Measurements from ENCODE around the gene TIMM13. TPM values are rescaled to one million over a fixed set of nuclear protein-coding genes. Genes with fewer than 3 reads are reported as not detected.

Gene TIMM13
- polyA plus RNA-seq, 2 of the 4 experiments (the other 2 are of a cell fraction), result 24.7 to 81.2 TPM

DNA sequence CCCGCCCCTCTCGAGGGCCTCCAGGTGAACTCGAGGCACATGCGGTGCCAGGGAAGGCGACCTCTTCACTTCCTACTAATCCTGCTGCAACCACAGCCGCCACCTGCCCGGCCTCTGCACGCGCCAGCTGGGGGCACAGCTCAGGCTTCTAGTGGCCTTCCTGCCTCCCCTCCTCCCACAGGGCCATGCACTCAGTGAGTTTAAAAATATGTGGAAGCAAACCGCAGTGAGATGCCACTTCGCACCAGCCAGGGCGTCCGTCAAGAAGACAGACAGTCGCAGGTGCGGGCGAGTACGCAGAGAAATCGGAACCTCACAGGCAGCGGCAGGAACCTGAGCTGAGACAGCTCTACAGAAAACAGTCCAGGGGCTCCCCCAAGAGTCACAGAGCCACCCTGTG, 19.0 kb upstream of the TIMM13 start:
- POLR2A ChIA-PET, result no interaction called here
- TF ChIP-seq, protein P1, sequence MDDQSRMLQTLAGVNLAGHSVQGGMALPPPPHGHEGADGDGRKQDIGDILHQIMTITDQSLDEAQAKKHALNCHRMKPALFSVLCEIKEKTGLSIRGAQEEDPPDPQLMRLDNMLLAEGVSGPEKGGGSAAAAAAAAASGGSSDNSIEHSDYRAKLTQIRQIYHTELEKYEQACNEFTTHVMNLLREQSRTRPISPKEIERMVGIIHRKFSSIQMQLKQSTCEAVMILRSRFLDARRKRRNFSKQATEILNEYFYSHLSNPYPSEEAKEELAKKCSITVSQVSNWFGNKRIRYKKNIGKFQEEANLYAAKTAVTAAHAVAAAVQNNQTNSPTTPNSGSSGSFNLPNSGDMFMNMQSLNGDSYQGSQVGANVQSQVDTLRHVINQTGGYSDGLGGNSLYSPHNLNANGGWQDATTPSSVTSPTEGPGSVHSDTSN (IDR thresholded peaks at IDR 0.05), result no peak
- TF ChIP-seq, protein P2, sequence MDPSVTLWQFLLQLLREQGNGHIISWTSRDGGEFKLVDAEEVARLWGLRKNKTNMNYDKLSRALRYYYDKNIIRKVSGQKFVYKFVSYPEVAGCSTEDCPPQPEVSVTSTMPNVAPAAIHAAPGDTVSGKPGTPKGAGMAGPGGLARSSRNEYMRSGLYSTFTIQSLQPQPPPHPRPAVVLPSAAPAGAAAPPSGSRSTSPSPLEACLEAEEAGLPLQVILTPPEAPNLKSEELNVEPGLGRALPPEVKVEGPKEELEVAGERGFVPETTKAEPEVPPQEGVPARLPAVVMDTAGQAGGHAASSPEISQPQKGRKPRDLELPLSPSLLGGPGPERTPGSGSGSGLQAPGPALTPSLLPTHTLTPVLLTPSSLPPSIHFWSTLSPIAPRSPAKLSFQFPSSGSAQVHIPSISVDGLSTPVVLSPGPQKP (IDR thresholded peaks at IDR 0.05; ENCODE audit: low read depth, low read length), result no peak
- TF ChIP-seq POLR2A (IDR thresholded peaks at IDR 0.05; ENCODE audit: low read length) (no peak), NPAS2 (CRISPR knock-in tag; IDR thresholded peaks at IDR 0.05; ENCODE audit: borderline replicate concordance) (no peak), CBX2 (IDR thresholded peaks at IDR 0.05; ENCODE audit: borderline replicate concordance, low read depth) (no peak), RARB (CRISPR knock-in tag; IDR thresholded peaks at IDR 0.05) (no peak), PHF8 (IDR thresholded peaks at IDR 0.05; ENCODE audit: borderline replicate concordance, low read depth) (no peak), ZFP36 (IDR thresholded peaks at IDR 0.05; ENCODE audit: borderline replicate concordance, partially characterized antibody) (no peak), HOXB13 (CRISPR knock-in tag; IDR thresholded peaks at IDR 0.05; ENCODE audit: low read depth) (no peak), SREBF2 (IDR thresholded peaks at IDR 0.05) (no peak), EHF (CRISPR knock-in tag; IDR thresholded peaks at IDR 0.05) (no peak), POLR2AphosphoS2 (conservative IDR thresholded peaks at IDR 0.05; ENCODE audit: low read length) (no peak), HOXA7 (CRISPR knock-in tag; IDR thresholded peaks at IDR 0.05) (no peak)
- TF ChIP-seq, protein P3, sequence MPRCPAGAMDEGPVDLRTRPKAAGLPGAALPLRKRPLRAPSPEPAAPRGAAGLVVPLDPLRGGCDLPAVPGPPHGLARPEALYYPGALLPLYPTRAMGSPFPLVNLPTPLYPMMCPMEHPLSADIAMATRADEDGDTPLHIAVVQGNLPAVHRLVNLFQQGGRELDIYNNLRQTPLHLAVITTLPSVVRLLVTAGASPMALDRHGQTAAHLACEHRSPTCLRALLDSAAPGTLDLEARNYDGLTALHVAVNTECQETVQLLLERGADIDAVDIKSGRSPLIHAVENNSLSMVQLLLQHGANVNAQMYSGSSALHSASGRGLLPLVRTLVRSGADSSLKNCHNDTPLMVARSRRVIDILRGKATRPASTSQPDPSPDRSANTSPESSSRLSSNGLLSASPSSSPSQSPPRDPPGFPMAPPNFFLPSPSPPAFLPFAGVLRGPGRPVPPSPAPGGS (IDR thresholded peaks at IDR 0.05), result no peak
- TF ChIP-seq, protein P4, sequence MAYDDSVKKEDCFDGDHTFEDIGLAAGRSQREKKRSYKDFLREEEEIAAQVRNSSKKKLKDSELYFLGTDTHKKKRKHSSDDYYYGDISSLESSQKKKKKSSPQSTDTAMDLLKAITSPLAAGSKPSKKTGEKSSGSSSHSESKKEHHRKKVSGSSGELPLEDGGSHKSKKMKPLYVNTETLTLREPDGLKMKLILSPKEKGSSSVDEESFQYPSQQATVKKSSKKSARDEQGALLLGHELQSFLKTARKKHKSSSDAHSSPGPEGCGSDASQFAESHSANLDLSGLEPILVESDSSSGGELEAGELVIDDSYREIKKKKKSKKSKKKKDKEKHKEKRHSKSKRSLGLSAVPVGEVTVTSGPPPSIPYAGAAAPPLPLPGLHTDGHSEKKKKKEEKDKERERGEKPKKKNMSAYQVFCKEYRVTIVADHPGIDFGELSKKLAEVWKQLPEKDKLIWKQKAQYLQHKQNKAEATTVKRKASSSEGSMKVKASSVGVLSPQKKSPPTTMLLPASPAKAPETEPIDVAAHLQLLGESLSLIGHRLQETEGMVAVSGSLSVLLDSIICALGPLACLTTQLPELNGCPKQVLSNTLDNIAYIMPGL (CRISPR knock-in tag; IDR thresholded peaks at IDR 0.05; ENCODE audit: borderline replicate concordance), result no peak
- TF ChIP-seq, protein P5, sequence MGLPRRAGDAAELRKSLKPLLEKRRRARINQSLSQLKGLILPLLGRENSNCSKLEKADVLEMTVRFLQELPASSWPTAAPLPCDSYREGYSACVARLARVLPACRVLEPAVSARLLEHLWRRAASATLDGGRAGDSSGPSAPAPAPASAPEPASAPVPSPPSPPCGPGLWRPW (IDR thresholded peaks at IDR 0.05), result no peak
- TF ChIP-seq, protein P6, sequence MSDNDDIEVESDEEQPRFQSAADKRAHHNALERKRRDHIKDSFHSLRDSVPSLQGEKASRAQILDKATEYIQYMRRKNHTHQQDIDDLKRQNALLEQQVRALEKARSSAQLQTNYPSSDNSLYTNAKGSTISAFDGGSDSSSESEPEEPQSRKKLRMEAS (IDR thresholded peaks at IDR 0.05), result no peak
- TF ChIP-seq, protein P7, sequence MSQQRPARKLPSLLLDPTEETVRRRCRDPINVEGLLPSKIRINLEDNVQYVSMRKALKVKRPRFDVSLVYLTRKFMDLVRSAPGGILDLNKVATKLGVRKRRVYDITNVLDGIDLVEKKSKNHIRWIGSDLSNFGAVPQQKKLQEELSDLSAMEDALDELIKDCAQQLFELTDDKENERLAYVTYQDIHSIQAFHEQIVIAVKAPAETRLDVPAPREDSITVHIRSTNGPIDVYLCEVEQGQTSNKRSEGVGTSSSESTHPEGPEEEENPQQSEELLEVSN (IDR thresholded peaks at IDR 0.05; ENCODE audit: borderline replicate concordance, low read depth), result no peak
- TF ChIP-seq, protein P8, sequence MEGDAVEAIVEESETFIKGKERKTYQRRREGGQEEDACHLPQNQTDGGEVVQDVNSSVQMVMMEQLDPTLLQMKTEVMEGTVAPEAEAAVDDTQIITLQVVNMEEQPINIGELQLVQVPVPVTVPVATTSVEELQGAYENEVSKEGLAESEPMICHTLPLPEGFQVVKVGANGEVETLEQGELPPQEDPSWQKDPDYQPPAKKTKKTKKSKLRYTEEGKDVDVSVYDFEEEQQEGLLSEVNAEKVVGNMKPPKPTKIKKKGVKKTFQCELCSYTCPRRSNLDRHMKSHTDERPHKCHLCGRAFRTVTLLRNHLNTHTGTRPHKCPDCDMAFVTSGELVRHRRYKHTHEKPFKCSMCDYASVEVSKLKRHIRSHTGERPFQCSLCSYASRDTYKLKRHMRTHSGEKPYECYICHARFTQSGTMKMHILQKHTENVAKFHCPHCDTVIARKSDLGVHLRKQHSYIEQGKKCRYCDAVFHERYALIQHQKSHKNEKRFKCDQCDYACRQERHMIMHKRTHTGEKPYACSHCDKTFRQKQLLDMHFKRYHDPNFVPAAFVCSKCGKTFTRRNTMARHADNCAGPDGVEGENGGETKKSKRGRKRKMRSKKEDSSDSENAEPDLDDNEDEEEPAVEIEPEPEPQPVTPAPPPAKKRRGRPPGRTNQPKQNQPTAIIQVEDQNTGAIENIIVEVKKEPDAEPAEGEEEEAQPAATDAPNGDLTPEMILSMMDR (IDR thresholded peaks at IDR 0.05), result no peak
- Histone ChIP-seq H3K27ac (no peak overlapping the region), H3K4me1 (peaks cover 6% of the 10 kb centered on the region; the same call in 1 of the 3 replicates), H3K4me3 (no peak overlapping the region), H3K9me3 (no peaks in the 10 kb centered on the region), H3K4me2 (no peak overlapping the region)
- DNase-seq (ENCODE audit: low read depth in 1 of 2, low spot score in 1 of 2), result no peak
- FAIRE-seq, result no peak
- no peak for ATAC-seq
- 93% methylated on average over 17 of the region's 19 CpGs for WGBS (ENCODE audit: missing lambda C conversion rate)
- CTCF ChIA-PET, result no interaction called here
